ENCODE measurements around the gene CD300LB. TPM values are rescaled to one million over a fixed set of nuclear protein-coding genes. Genes with fewer than 3 reads are reported as not detected.

CD300LB gene
- total RNA-seq, 1 donor from 2014 or later: 1.5 TPM

GRCh38 chr17:74554909-74555308 lies 23.6 kb upstream of the CD300LB start:
- Histone ChIP-seq H3K9me3 (no peaks in the 10 kb centered on the region), H3K4me3 (no peak overlapping the region), H3K27me3 (ENCODE audit: low read depth) (no peaks in the 10 kb centered on the region), H3K27ac (no peak overlapping the region), H3K36me3 (no peaks in the 10 kb centered on the region), H3K4me1 (no peaks in the 10 kb centered on the region)
- ATAC-seq (no peak), DNase-seq (no peak)
- intact Hi-C loops (cut with DNase I): no loop called here
- TF ChIP-seq CTCF (IDR thresholded peaks at IDR 0.05): no peak

- no peak for TF ChIP-seq CTCF (IDR thresholded peaks at IDR 0.05)
- no peak overlapping the region for H3K27ac ChIP-seq
- no peak overlapping the region for H3K4me3 ChIP-seq
- H3K4me1 ChIP-seq: no peaks in the 10 kb centered on the region
- no peaks in the 10 kb centered on the region for H3K36me3 ChIP-seq
- DNase-seq (no peak), ATAC-seq (no peak)
- H3K27me3 ChIP-seq (ENCODE audit: low read depth): peaks cover 7% of the 10 kb centered on the region
- intact Hi-C loops (cut with DNase I): no loop called here
- H3K9me3 ChIP-seq: no peaks in the 10 kb centered on the region
These were observed 20.8 kb upstream of the CD300LB start for GRCh38 chr17:74552037-74552436.

- ATAC-seq: no peak
- Histone ChIP-seq H3K27ac (no peak overlapping the region), H3K4me3 (no peak overlapping the region), H3K4me1 (no peaks in the 10 kb centered on the region), H3K27me3 (ENCODE audit: low read depth) (peaks cover 7% of the 10 kb centered on the region), H3K9me3 (no peaks in the 10 kb centered on the region), H3K36me3 (no peaks in the 10 kb centered on the region)
- DNase-seq: no peak
- intact Hi-C loops (cut with DNase I): no loop called here
- TF ChIP-seq CTCF (IDR thresholded peaks at IDR 0.05): no peak
These were observed 19.3 kb upstream of the CD300LB start for GRCh38 chr17:74550602-74551001.

GRCh38 chr17:74549343-74549742 lies 18.1 kb upstream of the CD300LB start:
- no peak overlapping the region for H3K4me3 ChIP-seq
- H3K4me1 ChIP-seq: no peaks in the 10 kb centered on the region
- H3K27me3 ChIP-seq (ENCODE audit: low read depth): peaks cover 7% of the 10 kb centered on the region
- ATAC-seq: no peak
- no peak for DNase-seq
- H3K9me3 ChIP-seq: no peaks in the 10 kb centered on the region
- H3K36me3 ChIP-seq: no peaks in the 10 kb centered on the region
- intact Hi-C loops (cut with DNase I): no loop called here
- TF ChIP-seq CTCF (IDR thresholded peaks at IDR 0.05): no peak
- H3K27ac ChIP-seq: no peak overlapping the region

GRCh38 chr17:74547736-74548135 lies 16.5 kb upstream of the CD300LB start:
- Histone ChIP-seq H3K27me3 (ENCODE audit: low read depth) (peaks cover 7% of the 10 kb centered on the region), H3K27ac (no peak overlapping the region), H3K36me3 (no peaks in the 10 kb centered on the region), H3K4me1 (no peaks in the 10 kb centered on the region), H3K9me3 (no peaks in the 10 kb centered on the region), H3K4me3 (no peak overlapping the region)
- intact Hi-C loops (cut with DNase I): no loop called here
- ATAC-seq (no peak), DNase-seq (peak; percentile 26)
- no peak for TF ChIP-seq CTCF (IDR thresholded peaks at IDR 0.05)

GRCh38 chr17:74547264-74547663 lies 16.0 kb upstream of the CD300LB start:
- no peak for TF ChIP-seq CTCF (IDR thresholded peaks at IDR 0.05)
- no peaks in the 10 kb centered on the region for H3K36me3 ChIP-seq
- no peak overlapping the region for H3K4me3 ChIP-seq
- ATAC-seq (no peak), DNase-seq (peak; percentile 27)
- intact Hi-C loops (cut with DNase I): no loop called here
- no peaks in the 10 kb centered on the region for H3K4me1 ChIP-seq
- no peak overlapping the region for H3K27ac ChIP-seq
- H3K9me3 ChIP-seq: no peaks in the 10 kb centered on the region
- peaks cover 7% of the 10 kb centered on the region for H3K27me3 ChIP-seq (ENCODE audit: low read depth)

Measured in lower lobe of right lung (tissue), 2 donors.